Activated B cell treated with CpG ODN at 0.5 μM for 24 hours (primary cell): ENCODE results near the gene CDS2. TPM values are rescaled to one million over a fixed set of nuclear protein-coding genes. Genes with fewer than 3 reads are reported as not detected.
"Not testable (repeated sequence)": the region's sequence is repeated elsewhere in the genome, so short reads cannot be mapped to it uniquely, and the experiment has no call there.

ENCODE experiments used
- ATAC-seq: fragments of 200-7000 bp; cut with Tn5 transposase; one replicate; pipeline ENCODE4 v1.10.0; 2021; ENCODE audit warnings: low read depth, mild to moderate bottlenecking, moderate library complexity
- CTCF ChIA-PET: fragments of 350-600 bp; sonication (Branson Sonifier 250); formaldehyde crosslinking; loops from one replicate; lab custom pipeline; 2021; ENCODE audit warnings: antibody characterized with exemption; lab: Charles Lee
- POLR2A ChIA-PET: fragments of 350-600 bp; sonication (Branson Sonifier 250); formaldehyde crosslinking; loops from one replicate; lab custom pipeline; 2021; ENCODE audit warnings: antibody characterized with exemption; lab: Charles Lee
- DNase-seq: peaks from one replicate; pipeline ENCODE4 v3.0.0; 2022
- H3K27ac Mint-ChIP-seq: one replicate; pipeline ENCODE4 v1.8.0; 2020; ENCODE audit warnings: mixed read lengths
- H3K27me3 Mint-ChIP-seq: one replicate; pipeline ENCODE4 v1.8.0; 2021; ENCODE audit warnings: mixed read lengths
- H3K36me3 Mint-ChIP-seq: one replicate; pipeline ENCODE4 v1.8.0; 2021; ENCODE audit warnings: low read depth, mixed read lengths
- H3K4me1 Mint-ChIP-seq: one replicate; pipeline ENCODE4 v1.8.0; 2021; ENCODE audit warnings: mixed read lengths
- H3K4me3 Mint-ChIP-seq: one replicate; pipeline ENCODE4 v1.8.0; 2020; ENCODE audit warnings: mild to moderate bottlenecking, mixed read lengths
- H3K9me3 Mint-ChIP-seq: one replicate; pipeline ENCODE4 v1.8.0; 2020; ENCODE audit warnings: mixed read lengths
- intact Hi-C: fragments of 100-400 bp; cut with micrococcal nuclease; formaldehyde crosslinking; loops from one replicate; pipeline ENCODE4 v1.15.1; 2024
- total RNA-seq: library from RNA; stranded (reverse); gene quantifications from 2 replicates; pipeline ENCODE4 v1.2.3, GENCODE V29; 2022
- TF ChIP-seq, protein P1 (sequence below): fragments of 200-600 bp; IDR thresholded peaks from one replicate; pipeline ENCODE4 v1.8.0; 2022; ENCODE audit warnings: antibody characterized with exemption, mild to moderate bottlenecking

CDS2 gene
- total RNA-seq, 1 donor from 2014 or later: 37.4 TPM

DNA sequence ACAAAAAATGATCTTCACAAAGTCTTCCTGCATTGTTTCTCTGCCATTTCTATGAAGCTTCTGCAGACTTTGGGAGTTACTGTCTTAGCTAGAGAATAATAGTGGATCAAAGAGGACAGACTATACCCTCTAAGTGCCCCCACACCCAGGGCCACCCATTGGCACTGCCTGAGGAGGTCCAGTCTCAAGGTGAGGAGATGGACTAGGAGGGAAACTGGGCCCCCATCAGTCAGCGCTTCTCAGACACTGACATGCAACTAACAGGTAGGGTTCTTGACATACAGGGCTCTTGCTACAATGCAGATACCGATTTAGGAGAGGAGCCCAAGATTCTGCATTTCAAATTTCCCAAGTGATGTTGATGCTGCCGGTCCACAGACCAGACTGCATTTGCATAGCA is 31.4 kb upstream of the CDS2 start:
- peaks cover 20% of the 10 kb centered on the region for H3K4me1 Mint-ChIP-seq
- no peak overlapping the region for H3K4me3 Mint-ChIP-seq
- TF ChIP-seq, protein P1, sequence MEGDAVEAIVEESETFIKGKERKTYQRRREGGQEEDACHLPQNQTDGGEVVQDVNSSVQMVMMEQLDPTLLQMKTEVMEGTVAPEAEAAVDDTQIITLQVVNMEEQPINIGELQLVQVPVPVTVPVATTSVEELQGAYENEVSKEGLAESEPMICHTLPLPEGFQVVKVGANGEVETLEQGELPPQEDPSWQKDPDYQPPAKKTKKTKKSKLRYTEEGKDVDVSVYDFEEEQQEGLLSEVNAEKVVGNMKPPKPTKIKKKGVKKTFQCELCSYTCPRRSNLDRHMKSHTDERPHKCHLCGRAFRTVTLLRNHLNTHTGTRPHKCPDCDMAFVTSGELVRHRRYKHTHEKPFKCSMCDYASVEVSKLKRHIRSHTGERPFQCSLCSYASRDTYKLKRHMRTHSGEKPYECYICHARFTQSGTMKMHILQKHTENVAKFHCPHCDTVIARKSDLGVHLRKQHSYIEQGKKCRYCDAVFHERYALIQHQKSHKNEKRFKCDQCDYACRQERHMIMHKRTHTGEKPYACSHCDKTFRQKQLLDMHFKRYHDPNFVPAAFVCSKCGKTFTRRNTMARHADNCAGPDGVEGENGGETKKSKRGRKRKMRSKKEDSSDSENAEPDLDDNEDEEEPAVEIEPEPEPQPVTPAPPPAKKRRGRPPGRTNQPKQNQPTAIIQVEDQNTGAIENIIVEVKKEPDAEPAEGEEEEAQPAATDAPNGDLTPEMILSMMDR: no peak
- ChIA-PET POLR2A (interaction anchor here (0.6 kb wide), 1 partner anchor 108 kb away, joined by 3 read pairs; no protein-coding TSS in a partner anchor), CTCF (interaction anchor here (0.9 kb wide), 1 partner anchor 331 kb away, joined by 3 read pairs; no protein-coding TSS in a partner anchor)
- no peak for ATAC-seq
- H3K36me3 Mint-ChIP-seq: peaks cover 45% of the 10 kb centered on the region
- no peak for DNase-seq
- H3K27me3 Mint-ChIP-seq: no peaks in the 10 kb centered on the region
- H3K27ac Mint-ChIP-seq: peak overlapping the region; percentile 12
- H3K9me3 Mint-ChIP-seq: no peaks in the 10 kb centered on the region
- intact Hi-C loops: no loop called here

DNA sequence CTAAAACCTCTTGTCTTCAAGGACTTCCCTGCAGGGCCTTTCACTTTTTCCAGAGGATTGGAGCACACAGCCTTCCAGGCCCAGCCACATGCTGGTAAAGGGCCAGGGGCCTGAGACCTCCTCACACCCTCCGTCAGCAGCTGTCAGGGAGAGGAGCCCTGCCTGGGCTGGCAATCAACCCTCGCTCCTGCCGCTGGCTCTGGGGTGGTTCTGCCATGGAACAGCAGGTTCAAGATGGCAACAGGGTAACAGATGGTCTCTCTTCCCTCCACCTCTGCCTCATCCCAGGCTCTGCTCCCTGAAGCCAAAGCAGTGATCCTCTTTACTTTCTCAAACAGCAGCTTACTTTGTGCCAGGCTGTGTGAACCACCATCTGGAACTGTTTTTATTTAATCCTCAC is 30.9 kb upstream of the CDS2 start:
- intact Hi-C loops: no loop called here

DNA sequence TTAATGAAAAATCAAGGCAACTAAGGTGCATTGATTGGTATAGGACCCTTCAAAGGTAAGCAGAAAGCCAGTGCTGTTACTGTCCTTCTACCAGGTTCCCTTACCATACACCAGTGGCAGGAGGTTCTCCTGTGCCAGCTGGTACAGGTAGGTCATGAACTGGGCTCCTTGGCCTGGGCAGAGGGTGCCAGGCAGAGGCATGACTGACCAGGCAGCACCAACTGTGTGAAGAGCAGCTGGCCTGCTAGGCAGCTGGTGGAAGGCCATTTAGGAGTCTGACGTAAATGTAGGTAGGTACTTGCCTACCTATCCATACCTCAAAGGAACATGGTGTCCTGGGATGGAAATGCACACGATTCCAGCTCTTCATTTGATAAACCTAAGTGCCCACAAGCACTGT is 30.3 kb upstream of the CDS2 start:
- H3K36me3 Mint-ChIP-seq: peaks cover 54% of the 10 kb centered on the region

More for the DNA sequence above, 30.9 kb upstream of the CDS2 start:
- no peaks in the 10 kb centered on the region for H3K27me3 Mint-ChIP-seq
- ChIA-PET POLR2A (interaction anchor here (0.6 kb wide), 1 partner anchor 109 kb away, joined by 3 read pairs; no protein-coding TSS in a partner anchor), CTCF (interaction anchor here (0.9 kb wide), 1 partner anchor 332 kb away, joined by 3 read pairs; no protein-coding TSS in a partner anchor)
- H3K4me1 Mint-ChIP-seq: peaks cover 18% of the 10 kb centered on the region
- no peak overlapping the region for H3K4me3 Mint-ChIP-seq
- no peak for ATAC-seq
- no peaks in the 10 kb centered on the region for H3K9me3 Mint-ChIP-seq
- DNase-seq: no peak
- H3K27ac Mint-ChIP-seq: peak overlapping the region; percentile 14
- peaks cover 49% of the 10 kb centered on the region for H3K36me3 Mint-ChIP-seq
- TF ChIP-seq, protein P1: no peak

DNA sequence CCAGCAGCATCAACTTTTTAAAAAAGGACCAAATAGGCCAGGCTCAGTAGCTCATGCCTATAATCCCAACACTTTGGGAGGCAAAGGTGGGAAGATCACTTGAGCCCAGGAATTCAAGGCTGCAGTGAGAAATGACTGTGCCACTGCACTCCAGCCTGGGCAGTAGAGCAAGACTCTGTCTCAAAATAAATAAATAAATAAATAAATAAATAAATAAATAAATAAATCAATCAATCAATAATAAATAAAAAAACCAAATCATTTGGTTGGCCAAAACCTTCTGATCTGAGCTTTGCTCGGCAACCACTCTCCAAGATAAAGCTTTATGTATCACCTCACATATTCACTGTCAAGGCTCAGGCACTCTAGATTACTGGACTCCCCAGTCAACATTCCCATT is 27.8 kb upstream of the CDS2 start:
- intact Hi-C loops, H3K4me1 Mint-ChIP-seq, H3K4me3 Mint-ChIP-seq, H3K9me3 Mint-ChIP-seq, DNase-seq, ATAC-seq, H3K27me3 Mint-ChIP-seq, H3K27ac Mint-ChIP-seq: not testable (repeated sequence)
- peaks cover 74% of the 10 kb centered on the region for H3K36me3 Mint-ChIP-seq
- CTCF ChIA-PET: interaction anchor here (0.6 to 4.5 kb wide), 9 partner anchors 18 to 485 kb away, joined by 3 to 66 read pairs (median 3); partner anchors contain the start of gene SLC23A2
- POLR2A ChIA-PET: interaction anchor here (0.5 kb wide), 1 partner anchor 37 kb away, joined by 5 read pairs; no protein-coding TSS in a partner anchor

More for the DNA sequence above, 30.3 kb upstream of the CDS2 start:
- Mint-ChIP-seq H3K4me3 (no peak overlapping the region), H3K4me1 (peaks cover 18% of the 10 kb centered on the region), H3K27me3 (no peaks in the 10 kb centered on the region), H3K9me3 (no peaks in the 10 kb centered on the region), H3K27ac (no peak overlapping the region)
- POLR2A ChIA-PET: no interaction called here
- TF ChIP-seq, protein P1: no peak
- no peak for ATAC-seq
- intact Hi-C loops: no loop called here
- CTCF ChIA-PET: interaction anchor here (0.6 to 0.9 kb wide), 2 partner anchors 140 to 332 kb away, joined by 3 read pairs; no protein-coding TSS in a partner anchor
- DNase-seq: no peak

DNA sequence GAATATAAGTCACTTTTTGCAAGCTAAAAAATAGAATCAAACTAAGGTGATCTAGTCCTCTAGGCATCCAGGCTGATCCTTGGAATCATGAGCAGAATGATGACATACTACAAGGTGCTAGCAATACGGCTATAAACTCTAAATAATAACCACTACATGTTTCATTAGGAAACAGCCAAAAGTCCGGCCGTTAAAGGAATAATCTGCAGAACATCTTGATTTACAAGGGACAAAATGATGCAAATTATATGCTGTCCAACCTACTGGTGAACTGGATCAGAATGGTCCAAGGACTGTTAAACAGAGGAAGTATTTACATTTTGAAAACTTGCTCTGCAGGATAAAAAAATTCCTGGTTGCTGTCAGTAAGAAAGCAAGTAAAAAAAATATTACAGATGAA is 26.9 kb upstream of the CDS2 start:
- CTCF ChIA-PET: interaction anchor here (1.1 to 4.5 kb wide), 25 partner anchors 9 to 494 kb away, joined by 3 to 66 read pairs (median 7); partner anchors contain the start of gene SLC23A2
- H3K9me3 Mint-ChIP-seq, POLR2A ChIA-PET, H3K27ac Mint-ChIP-seq, H3K4me3 Mint-ChIP-seq, H3K27me3 Mint-ChIP-seq, H3K4me1 Mint-ChIP-seq, ATAC-seq, DNase-seq: not testable (repeated sequence)
- H3K36me3 Mint-ChIP-seq: peaks cover 81% of the 10 kb centered on the region
- intact Hi-C loops: loop anchor here (1.0 to 2.0 kb wide), 6 partner anchors 21 to 493 kb away; partner anchors contain the start of gene SLC23A2
